Peyer's patch (tissue), 4 donors: ENCODE measurements around the gene APOL4.

Source experiments
- POLR2A ChIP-seq, 2 donors: fragments of 450-650 bp; IDR thresholded peaks; one replicate each; pipeline ENCODE4 v1.5.1; 2017; ENCODE audit warnings: antibody characterized with exemption in 2 of 2, mild to moderate bottlenecking in 2 of 2, moderate library complexity in 2 of 2
- TF ChIP-seq, protein P1 (sequence below), 6 experiments: fragments of 450-650 bp in 4 of 6; fragments of 200-600 bp in 2 of 6; sonication (generic) in 1 of 6; IDR thresholded peaks; one replicate each; pipeline ENCODE4 v1.5.1; 2017 to 2019; ENCODE audit warnings: antibody characterized with exemption in 6 of 6, mild to moderate bottlenecking in 3 of 6, moderate library complexity in 1 of 6

DNA sequence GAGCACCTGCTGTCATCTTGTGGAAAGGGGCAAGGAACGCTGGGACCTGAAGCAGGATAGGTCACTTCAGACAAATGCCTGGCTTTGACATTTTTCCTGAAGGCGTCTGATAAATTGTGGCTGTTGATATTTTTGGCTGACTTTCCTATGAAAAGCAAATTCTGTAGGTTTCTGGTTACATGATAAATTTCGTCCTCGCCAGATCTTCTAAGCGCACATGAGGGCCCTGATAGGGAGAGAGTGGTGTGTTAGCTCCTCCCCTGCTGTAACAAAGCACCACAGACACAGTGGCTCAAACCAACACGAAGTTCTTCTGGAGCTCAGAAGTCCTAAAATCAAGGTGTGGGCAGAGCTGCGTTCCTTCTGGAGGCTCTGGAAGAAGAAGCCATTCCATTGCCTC, 19.6 kb downstream of the APOL4 start:
- TF ChIP-seq, protein P1, sequence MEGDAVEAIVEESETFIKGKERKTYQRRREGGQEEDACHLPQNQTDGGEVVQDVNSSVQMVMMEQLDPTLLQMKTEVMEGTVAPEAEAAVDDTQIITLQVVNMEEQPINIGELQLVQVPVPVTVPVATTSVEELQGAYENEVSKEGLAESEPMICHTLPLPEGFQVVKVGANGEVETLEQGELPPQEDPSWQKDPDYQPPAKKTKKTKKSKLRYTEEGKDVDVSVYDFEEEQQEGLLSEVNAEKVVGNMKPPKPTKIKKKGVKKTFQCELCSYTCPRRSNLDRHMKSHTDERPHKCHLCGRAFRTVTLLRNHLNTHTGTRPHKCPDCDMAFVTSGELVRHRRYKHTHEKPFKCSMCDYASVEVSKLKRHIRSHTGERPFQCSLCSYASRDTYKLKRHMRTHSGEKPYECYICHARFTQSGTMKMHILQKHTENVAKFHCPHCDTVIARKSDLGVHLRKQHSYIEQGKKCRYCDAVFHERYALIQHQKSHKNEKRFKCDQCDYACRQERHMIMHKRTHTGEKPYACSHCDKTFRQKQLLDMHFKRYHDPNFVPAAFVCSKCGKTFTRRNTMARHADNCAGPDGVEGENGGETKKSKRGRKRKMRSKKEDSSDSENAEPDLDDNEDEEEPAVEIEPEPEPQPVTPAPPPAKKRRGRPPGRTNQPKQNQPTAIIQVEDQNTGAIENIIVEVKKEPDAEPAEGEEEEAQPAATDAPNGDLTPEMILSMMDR (IDR thresholded peaks at IDR 0.05): no peak
- TF ChIP-seq POLR2A (IDR thresholded peaks at IDR 0.05): no peak
